Activated naive CD4-positive, alpha-beta T cell treated with anti-CD3 and anti-CD28 coated beads, Interleukin-2, amount 50 U/mL, for 16 hours (primary cell): ENCODE data around the gene TP53BP2.
"Not testable (repeated sequence)": the region's sequence is repeated elsewhere in the genome, so short reads cannot be mapped to it uniquely, and the experiment has no call there.

Source experiments
- DNase-seq: peaks from one replicate; pipeline ENCODE4 v3.0.0-alpha.2; 2020

The TP53BP2 gene

GRCh38 chr1:223827193-223827663 is 18.5 kb downstream of the TP53BP2 start:
- no peak for DNase-seq

- DNase-seq: no peak
Observed at GRCh38 chr1:223825767-223826748, 19.7 kb downstream of the TP53BP2 start.

GRCh38 chr1:223824712-223825111 is 21.0 kb downstream of the TP53BP2 start:
- no peak for DNase-seq

GRCh38 chr1:223824287-223824686 is 21.5 kb downstream of the TP53BP2 start:
- no peak for DNase-seq

- DNase-seq: no peak
Observed at GRCh38 chr1:223820971-223821370, 24.8 kb downstream of the TP53BP2 start.

GRCh38 chr1:223820515-223820858 is 25.3 kb downstream of the TP53BP2 start:
- DNase-seq: no peak

- DNase-seq: no peak
Observed at GRCh38 chr1:223819730-223820514, 25.8 kb downstream of the TP53BP2 start.

GRCh38 chr1:223817265-223817664 is 28.5 kb downstream of the TP53BP2 start:
- not testable (repeated sequence) for DNase-seq

- DNase-seq: no peak
Observed at GRCh38 chr1:223815865-223816264, 29.9 kb downstream of the TP53BP2 start.

GRCh38 chr1:223815020-223815853 is 30.5 kb downstream of the TP53BP2 start:
- no peak for DNase-seq

GRCh38 chr1:223813645-223814044 is 32.1 kb downstream of the TP53BP2 start:
- no peak for DNase-seq

GRCh38 chr1:223811634-223812101 is 34.1 kb downstream of the TP53BP2 start:
- DNase-seq: no peak

GRCh38 chr1:223810586-223810985 is 35.2 kb downstream of the TP53BP2 start:
- no peak for DNase-seq

- not testable (repeated sequence) for DNase-seq
Observed at GRCh38 chr1:223809905-223810304, 35.8 kb downstream of the TP53BP2 start.

GRCh38 chr1:223803211-223803610 is 42.5 kb downstream of the TP53BP2 start:
- no peak for DNase-seq

- DNase-seq: no peak
Observed at GRCh38 chr1:223802602-223803001, 43.1 kb downstream of the TP53BP2 start.

- no peak for DNase-seq
Observed at GRCh38 chr1:223802032-223802431, 43.7 kb downstream of the TP53BP2 start.

GRCh38 chr1:223796210-223796609 is 49.5 kb downstream of the TP53BP2 start:
- no peak for DNase-seq

GRCh38 chr1:223794136-223794880 is 51.4 kb downstream of the TP53BP2 start:
- DNase-seq: no peak

GRCh38 chr1:223793716-223794115 is 52.0 kb downstream of the TP53BP2 start:
- DNase-seq: no peak

GRCh38 chr1:223792046-223792445 is 53.7 kb downstream of the TP53BP2 start:
- no peak for DNase-seq
